GM19239 (cell line): ENCODE data around the gene GPR12.

Experiments
- DNase-seq: peaks from one replicate; pipeline ENCODE4 v3.0.0; 2011; ENCODE audit warnings: low spot score; ENCODE audit not compliant: insufficient read length
- FAIRE-seq: peaks from 2 replicates; lab custom pipeline; 2011; peaks lifted over from hg19 to GRCh38; lab: Jason Lieb, UNC

Gene GPR12

GRCh38 chr13:26707122-26708006 lies 53.2 kb downstream of the GPR12 start:
- DNase-seq = no peak
- FAIRE-seq = no peak

GRCh38 chr13:26706381-26706780 lies 54.2 kb downstream of the GPR12 start:
- FAIRE-seq (no peak), DNase-seq (no peak)

GRCh38 chr13:26705536-26705935 lies 55.0 kb downstream of the GPR12 start:
- FAIRE-seq (no peak), DNase-seq (no peak)
